ENCODE measurements around the gene FAM204A.

Gene FAM204A

DNA sequence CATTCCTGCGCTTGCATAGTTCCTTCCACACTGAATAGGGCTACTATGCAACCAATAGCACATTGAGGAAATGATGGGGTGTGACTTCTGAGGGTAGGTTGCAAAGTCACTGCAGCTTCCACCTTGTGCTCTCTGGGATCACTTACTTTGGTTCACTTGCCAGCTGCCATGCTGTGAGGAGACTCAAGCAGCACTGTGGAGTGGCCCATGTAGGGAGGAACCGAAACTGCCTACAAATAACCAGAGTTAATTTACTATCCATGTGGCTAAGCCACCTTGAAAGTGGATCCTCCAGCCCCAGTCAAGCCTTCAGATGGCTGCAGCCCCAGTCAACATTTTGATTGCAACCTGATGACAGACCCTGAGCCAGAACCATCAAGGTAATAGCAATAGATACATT is 64.3 kb downstream of the FAM204A start:
- DNase-seq (ENCODE audit: low spot score), result no peak

DNA sequence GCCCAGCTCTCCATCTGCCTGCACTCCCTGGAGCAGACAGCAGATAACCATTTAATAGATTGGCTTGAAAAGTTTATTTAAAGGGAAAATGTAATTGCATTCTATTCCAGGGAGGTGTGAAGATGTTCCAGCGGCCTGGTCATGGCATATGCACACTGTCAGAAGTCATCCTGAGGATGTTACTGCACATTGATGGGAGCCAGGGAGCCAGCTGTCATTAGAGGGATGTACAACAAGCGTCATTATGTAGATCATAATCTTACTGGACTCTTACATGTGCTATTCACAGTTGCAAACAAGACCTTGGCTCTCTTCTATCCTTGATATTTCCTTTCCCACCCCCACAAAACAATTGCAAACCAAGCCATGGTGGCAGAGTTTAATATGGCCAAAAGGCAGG is 65.4 kb downstream of the FAM204A start:
- no peak for DNase-seq (ENCODE audit: low spot score)

DNA sequence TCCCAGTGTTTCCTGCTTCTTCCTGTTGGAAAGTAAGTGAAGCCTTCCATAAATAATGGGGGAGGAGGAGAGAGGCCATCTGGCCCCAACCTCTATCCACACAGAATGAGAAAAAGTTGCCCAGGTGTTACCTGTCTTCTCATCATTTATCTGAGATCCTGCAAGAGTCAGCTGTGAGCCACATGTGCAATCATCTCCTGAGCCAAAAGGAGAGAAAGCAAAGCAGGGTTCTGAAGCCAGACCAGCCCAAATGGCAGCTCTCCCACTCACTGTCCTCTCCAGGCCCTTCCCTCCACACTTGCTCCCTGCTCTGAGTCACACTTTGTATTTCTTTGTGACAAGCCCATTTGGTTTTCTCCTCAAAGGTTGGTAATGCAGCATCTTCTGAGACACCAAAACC is 65.9 kb downstream of the FAM204A start:
- no peak for DNase-seq (ENCODE audit: low spot score)

DNA sequence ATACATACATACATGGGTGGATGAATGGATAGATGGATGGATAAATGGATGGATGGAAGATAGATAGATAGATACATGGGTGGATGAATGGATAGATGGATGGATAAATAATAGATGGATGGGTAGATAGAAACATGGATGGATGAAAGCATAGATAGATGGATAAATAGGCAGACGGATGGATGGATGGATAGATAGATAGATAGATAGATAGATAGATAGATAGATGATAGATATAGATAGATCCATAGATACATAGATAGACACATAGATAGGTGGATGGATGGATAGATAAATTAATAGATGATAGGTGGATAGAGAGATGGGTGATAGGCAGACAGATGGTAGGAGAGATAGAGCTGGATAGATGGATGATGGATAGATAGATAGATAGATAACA is 68.5 kb downstream of the FAM204A start:
- DNase-seq (ENCODE audit: low spot score), result no peak

DNA sequence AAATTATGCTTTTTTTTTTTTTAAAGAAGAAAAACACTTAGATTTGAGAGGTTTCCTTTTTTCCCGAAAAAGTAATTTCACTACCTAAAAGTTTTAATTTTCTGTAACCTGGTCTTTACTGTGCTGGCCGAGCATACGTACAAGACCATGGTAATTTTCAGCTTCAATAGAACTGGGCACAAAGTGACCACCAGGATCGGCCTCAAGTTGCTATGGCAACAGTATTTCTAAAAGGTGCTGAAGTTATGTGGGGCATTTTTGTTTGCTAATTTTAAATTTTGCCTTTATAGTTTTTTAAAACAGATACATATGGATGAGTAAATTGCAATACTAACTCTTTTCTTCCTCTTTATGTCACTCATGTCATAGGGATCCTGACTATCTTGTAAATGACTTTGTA is 69.4 kb downstream of the FAM204A start:
- no peak for DNase-seq (ENCODE audit: low spot score)

DNA sequence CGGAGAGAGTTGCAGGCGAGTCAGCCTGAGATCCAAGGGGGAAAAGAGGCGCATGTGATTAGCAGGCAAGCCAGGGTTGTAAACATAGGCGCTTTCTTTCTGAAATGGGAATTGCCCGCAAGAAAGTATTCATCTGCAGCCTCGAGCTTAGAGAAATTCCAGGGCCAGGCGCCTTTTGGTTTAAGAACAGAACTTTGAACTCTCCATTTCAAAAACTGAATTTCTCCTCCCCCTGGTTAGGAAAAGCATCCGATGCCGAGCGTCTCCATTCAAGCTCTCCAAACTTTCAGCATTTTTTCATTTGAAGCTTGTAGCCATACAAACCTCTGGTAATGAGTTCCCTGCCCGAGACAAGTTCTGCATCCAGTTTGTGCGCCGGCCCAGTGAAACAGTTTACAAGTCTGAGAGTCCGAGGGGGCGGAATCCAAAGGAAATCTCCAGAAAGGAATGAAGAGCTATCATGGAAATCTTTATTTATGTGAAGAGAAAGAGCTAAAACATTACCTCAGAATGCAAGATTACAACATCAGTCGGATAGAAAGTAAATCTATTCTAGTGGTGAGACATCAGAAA is 69.9 kb downstream of the FAM204A start:
- DNase-seq (ENCODE audit: low spot score), result no peak

DNA sequence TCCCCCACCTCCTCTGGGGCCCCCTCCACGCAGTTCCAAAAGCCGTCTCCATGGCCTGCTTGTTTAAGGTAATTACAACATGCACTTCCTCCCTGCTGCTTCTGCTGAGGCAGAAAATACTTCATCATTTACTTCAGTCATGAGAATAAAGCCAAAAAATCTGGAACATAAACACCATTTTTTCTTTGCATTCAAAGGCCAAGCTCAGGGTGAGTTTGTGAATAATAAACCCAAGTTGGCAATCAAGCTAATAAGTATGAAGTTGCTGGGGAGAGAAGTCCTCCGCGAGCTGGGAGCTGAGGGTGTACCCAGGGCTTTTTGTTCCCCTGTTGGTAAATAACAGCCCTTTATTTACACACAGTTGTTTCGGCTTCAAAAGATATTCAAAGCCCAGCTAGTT is 70.5 kb downstream of the FAM204A start:
- no peak for DNase-seq (ENCODE audit: low spot score)

DNA sequence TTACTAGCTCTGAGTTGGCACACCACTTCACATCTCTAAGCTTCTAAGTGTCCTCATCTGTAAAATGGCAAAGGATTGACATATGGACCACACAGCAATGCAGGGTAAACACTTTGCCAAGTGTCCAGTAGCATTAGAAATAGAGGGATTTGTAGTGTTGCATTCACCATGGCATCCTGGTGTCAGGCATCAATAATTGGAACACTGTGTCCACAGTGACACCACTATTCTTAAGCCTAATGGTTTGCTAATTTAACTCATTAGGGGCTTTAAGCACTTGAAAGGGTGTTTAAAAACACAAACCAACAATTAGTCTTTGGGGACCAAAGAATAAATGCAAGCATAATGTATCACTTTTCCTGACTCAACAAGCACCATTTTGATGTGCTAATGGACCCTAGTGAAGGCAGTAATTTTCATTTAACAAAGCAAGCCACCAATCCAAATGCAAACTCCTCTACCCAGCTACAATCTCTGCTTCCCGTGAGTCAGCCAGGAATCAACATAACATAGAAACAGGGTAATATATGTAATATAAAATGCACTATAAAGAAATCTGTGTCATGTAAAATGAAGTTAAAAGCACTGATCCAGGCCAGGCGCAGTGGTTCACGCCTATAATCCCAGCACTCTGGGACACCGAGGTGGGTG is 75.9 kb downstream of the FAM204A start:
- DNase-seq (ENCODE audit: low spot score), result no peak

DNA sequence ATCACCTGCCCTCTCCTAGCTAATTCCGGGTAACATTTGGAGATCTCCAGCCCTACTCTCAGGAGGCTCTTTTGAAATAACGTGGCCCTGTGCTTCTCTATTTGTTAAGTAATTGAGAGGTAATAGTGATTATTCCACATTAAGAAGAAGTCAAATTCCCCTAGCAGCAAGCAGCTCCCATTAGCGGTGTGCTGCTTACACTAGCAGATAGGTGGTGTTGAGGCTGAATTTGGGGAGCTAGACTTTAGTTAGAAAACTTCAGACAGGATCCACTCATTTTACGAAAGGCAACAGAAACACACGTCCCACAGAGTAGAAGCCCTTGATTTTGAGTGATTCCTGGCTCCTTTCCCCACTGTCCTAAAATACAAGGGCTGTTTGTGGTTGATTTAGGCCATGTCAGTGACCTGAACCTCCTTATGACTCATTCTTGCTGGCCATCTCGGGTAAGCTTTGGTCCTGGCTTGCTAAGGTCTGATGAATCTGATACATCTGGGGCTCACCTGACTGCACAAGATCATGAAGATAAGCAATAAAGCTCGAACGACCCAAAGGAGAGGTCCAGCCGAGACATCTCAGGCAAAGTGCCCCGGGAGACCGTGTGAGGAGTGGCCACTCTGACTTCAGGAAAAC is 77.2 kb downstream of the FAM204A start:
- DNase-seq (ENCODE audit: low spot score), result no peak

DNA sequence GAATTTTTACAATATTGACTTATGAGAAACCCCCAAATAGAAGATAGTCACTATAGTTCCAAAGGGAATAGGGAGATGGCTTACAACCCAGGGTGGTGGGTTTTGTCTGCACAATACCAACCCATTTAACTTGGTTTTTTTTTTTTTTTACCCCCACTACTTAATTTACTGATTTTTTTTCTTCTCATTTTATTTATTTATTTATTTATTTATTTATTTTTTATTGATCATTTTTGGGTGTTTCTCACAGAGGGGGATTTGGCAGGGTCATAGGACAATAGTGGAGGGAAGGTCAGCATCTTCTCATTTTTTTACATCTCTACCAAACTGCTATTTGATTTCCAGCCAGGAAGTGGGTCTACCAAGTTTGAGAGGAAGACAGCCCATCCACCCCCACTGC is 77.9 kb downstream of the FAM204A start:
- no peak for DNase-seq (ENCODE audit: low spot score)

DNA sequence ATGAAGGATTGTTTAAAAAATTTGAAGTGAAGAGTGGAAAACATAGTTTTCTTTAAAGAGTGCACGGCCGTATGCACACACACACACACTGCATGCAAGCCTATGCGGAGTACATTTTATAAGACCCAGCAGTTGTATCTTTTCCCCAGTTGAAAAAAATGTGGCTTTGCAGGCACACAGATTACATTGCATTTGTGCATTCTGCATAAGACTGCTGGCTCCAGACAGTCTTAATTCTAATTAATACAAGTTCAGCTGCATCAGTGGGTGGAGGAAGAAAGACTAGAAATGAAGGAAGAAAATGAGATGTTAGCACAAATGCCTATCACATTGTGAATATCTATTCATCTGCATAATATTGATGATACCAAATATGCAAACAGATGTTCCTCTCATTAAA is 79.6 kb downstream of the FAM204A start:
- DNase-seq (ENCODE audit: low spot score), result no peak

DNA sequence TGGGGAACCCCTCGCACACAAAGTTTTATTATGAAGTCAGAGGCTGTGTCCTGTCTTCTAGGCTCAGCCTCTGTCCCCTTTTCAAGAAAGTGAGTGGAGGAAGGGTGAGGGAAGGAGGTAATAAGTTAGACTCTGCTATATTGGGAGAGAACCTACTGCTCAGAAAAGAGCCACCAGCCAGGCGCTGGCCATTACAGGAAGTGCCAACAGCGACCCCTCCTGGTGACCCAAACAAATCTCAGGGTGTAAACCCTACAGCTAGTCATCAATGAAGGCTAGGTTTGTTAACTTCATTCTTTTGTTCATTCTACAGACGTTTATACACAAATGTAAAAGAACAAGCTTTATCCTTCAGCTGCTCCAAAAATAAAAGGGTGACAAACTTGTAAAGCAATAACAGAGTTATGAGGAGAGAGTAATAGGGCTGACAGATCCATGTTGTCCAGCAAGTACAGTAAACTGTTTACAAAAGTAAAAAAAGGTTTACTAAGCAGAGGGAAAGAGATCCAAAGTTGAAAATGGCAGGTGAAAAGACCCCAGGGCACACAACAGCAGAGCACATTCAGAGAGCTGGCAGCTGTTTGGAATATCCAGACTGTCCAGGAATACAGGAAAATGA is 82.7 kb downstream of the FAM204A start:
- DNase-seq (ENCODE audit: low spot score), result no peak

DNA sequence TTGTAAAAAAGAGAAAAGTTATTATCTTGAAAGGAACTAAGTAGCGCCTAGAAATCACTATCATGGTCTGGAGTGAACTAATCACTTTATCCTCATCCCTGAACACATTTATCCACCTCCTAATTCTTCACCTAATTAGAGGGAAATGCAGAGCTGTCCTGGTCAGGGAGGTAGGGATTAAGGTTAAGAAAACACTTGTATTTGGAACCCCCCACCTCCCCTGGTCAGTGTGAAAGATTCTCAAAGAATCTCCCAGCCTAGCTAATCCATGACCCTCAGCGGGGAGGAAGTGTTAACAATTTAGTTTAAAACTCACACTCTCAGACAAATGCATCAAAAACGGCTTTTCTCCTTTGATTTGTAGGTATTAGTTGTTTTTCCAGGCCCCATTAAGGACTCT is 83.8 kb downstream of the FAM204A start:
- DNase-seq (ENCODE audit: low spot score), result no peak

DNA sequence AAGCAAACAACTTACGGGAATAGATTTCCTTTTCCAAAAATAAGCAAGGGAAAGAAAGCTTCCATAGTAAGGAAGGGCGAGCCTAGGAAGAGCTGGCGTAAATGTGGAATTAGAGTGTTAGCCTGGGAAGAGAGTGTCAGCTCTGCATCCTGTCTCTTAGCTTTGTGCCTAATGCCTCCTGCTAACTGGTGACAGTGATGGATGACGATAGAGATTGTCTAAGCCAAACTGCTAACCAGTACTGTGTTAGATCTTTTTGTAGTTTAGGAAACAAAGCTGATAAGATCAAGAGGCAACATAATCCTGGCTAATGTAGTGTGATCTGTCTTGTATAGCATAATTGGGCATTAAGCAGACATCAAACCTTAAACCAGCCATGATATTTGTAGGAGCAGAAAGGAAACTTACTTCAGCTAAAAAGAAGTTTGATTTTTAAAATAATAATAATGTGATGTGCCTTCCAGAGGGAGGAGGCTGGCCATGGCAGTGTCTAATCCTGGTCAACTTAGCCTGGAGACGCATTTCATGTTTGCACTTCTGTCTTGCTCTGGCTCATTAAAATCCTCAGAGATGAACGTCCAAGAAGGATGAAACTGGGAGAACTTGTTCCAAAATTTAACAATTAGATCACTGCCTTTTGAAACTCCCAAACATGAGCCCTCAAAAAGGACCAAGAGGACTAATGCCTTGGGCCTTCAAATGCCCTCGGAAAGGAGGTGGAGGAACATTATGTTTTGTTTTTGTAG is 85.1 kb downstream of the FAM204A start:
- DNase-seq (ENCODE audit: low spot score), result no peak

DNA sequence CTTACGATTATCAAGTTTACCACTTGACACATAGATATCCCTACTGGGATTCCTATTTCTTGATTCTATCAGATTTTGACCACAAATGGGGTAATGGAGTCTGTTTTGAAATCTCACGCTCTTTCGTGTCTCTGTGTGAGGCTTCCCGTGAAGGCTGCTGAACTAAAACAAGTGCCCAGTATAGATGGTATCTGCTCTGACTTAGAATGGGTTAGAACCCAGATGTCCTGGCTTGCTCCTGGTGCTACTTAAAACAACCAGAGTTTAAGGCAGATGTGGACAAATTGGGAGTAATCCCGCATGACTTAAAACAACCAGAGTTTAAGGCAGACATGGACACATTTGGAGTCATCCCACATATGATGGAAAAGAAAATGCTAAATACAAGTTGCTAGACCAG is 85.9 kb downstream of the FAM204A start:
- no peak for DNase-seq (ENCODE audit: low spot score)

DNA sequence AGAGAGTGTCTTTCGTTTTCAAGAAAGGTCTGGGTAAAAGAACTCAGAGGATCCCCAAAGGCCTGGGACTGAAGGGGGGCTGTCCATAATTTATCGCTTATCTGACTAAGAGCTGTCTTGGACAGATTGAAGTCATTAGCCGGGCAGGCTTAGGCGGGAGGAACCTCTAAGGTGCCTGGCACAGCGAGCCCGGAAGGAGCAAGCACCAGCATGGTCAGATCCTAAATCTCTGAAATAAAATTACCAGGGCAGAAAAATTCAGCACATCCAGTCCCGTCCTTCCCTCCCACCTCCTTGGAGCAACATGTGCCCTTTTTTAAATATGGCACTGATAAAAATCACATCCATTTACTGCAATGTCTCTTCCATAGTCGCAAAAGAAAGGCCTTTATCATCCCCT is 86.8 kb downstream of the FAM204A start:
- DNase-seq (ENCODE audit: low spot score), result no peak

DNA sequence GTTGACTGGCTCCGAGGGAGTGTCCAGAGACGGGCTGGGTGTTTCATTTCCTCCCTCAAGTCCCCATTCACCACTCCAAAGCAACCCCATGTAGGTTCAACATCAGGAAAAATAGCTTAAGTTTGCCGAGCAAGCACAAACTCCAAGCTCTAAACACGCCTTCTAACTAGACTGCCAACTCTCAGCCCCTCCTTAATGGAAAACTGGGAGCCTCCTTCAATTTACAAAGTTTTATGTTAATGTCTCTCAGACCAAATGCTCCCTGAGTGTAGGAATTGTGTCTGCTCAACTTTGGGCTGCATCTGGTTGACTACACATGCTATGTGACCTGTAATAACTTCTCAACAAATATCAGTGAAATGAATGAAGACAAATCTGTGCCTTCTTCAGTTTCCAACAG is 87.5 kb downstream of the FAM204A start:
- DNase-seq (ENCODE audit: low spot score), result no peak

DNA sequence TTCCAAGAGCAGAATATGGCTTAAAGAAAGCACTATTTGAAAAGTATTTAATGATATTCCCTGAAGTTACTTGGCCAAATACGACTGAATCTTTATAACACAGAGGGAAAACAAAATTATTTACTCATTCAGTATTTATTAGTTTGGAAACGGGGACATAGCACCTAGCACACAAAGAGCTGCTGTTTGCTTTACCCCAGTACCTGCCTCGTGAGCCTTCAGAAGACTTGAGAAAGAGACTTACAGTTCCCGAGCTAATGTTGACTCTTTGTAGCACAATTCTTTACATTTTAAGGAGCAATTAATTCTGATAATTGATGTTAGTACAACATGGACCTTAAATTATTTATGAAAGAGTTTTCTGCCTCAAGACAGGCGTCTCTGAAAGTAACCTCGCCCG is 88.7 kb downstream of the FAM204A start:
- no peak for DNase-seq (ENCODE audit: low spot score)

DNA sequence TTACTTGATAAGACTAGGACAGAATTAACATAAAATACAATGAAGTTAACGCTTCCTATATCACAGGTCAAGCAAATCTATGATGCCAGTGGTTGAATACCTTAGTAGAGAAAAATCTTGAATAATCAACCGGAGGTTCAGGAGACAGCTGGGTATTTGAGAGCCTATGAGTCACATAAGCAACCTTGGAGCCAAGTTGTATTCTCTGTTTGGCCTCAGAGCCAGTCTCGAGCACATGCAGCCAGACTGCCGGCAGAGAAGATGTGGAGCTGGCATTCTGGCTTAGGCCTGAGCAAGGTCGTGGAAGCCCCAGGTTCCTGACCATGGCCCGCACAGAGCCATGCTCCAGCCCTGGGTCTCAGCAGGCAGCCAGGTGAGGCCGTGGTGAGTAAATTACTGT is 90.3 kb downstream of the FAM204A start:
- no peak for DNase-seq (ENCODE audit: low spot score)

DNA sequence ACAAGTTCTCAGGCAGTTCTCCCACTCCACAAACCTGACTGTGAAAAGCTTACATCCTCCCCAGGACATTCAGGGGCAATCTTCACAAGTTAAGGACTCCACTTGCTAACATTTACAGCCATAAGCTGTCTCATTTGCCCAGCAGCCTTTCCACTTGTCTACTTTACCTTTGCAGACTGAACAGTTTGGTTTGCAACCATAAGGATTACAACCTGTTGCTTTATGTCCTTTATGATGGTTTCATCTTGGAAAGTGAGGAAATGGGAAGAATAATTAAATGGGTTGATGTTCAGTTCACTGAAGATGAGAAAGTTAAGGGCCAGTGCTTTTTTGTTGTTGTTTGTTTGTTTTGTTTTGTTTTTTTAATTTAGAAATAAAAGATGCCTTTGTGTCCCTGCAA is 92.4 kb downstream of the FAM204A start:
- no peak for DNase-seq (ENCODE audit: low spot score)
